OCI-LY7 (cell line): ENCODE results near the gene PIEZO1. TPM values are rescaled to one million over a fixed set of nuclear protein-coding genes. Genes with fewer than 3 reads are reported as not detected.

Experiments used
- BruUV-seq: library from RNA; stranded (reverse); fragments of 400-500 nt; replicated peaks from 2 replicates; lab custom pipeline; 2021; lab: Mats Ljungman, UMichigan
- CTCF ChIA-PET: fragments of 300-600 bp; sonication (Branson Sonifier 250); formaldehyde crosslinking; loops from one replicate; lab custom pipeline; 2022; ENCODE audit warnings: antibody characterized with exemption; ENCODE audit not compliant: unreplicated experiment; lab: Charles Lee
- POLR2A ChIA-PET: fragments of 300-600 bp; sonication (Branson Sonifier 250); formaldehyde crosslinking; loops from one replicate; lab custom pipeline; 2022; ENCODE audit warnings: antibody characterized with exemption; lab: Charles Lee
- DNase-seq: peaks from one replicate; pipeline ENCODE4 v3.0.0-alpha.2; 2015; ENCODE audit warnings: low spot score
- H2AFZ ChIP-seq: fragments of 200-600 bp; sonication (generic), shearing (Covaris generic); 2 replicates; pipeline ENCODE4 v1.6.1; 2014; ENCODE audit warnings: mild to moderate bottlenecking, antibody characterized with exemption, low read length, moderate library complexity
- H3K27ac ChIP-seq: fragments of 200-600 bp; sonication (generic); 2 replicates; pipeline ENCODE4 v1.5.1; 2014; ENCODE audit warnings: mixed run types, low read depth, mild to moderate bottlenecking, moderate library complexity, low read length, inconsistent platforms; ENCODE audit not compliant: poor library complexity, severe bottlenecking
- H3K36me3 ChIP-seq: fragments of 200-600 bp; sonication (generic); 2 replicates; pipeline ENCODE4 v1.6.1; 2014; ENCODE audit warnings: mild to moderate bottlenecking, antibody characterized with exemption, low read length, moderate library complexity, mixed read lengths; ENCODE audit not compliant: insufficient read depth
- H3K4me1 ChIP-seq: fragments of 200-600 bp; sonication (generic); 2 replicates; pipeline ENCODE4 v1.5.1; 2014; ENCODE audit warnings: mild to moderate bottlenecking, low read length; ENCODE audit not compliant: insufficient read depth, poor library complexity, severe bottlenecking
- H3K4me2 ChIP-seq: fragments of 200-600 bp; sonication (generic); 2 replicates; pipeline ENCODE4 v1.6.1; 2014; ENCODE audit warnings: mild to moderate bottlenecking, low read length
- H3K4me3 ChIP-seq: fragments of 200-600 bp; sonication (generic); 2 replicates; pipeline ENCODE4 v1.5.1; 2014; ENCODE audit warnings: mild to moderate bottlenecking, low read depth, low read length; ENCODE audit not compliant: poor library complexity, severe bottlenecking
- H3K79me2 ChIP-seq: fragments of 200-600 bp; sonication (generic); 2 replicates; pipeline ENCODE4 v1.6.1; 2016; ENCODE audit warnings: low read depth, mild to moderate bottlenecking, low read length, moderate library complexity, mixed read lengths; ENCODE audit not compliant: insufficient read depth
- H3K9me2 ChIP-seq: fragments of 200-600 bp; sonication (generic); 2 replicates; pipeline ENCODE4 v1.6.1; 2016; ENCODE audit warnings: mild to moderate bottlenecking, low read length, mixed read lengths; ENCODE audit not compliant: insufficient read depth
- H3K9me3 ChIP-seq: fragments of 200-600 bp; sonication (generic); 2 replicates; pipeline ENCODE4 v1.6.1; 2014; ENCODE audit warnings: mild to moderate bottlenecking, mixed run types, low read length, mixed read lengths
- H4K20me1 ChIP-seq: fragments of 200-600 bp; sonication (generic); 2 replicates; pipeline ENCODE4 v1.6.1; 2014; ENCODE audit warnings: mild to moderate bottlenecking, antibody characterized with exemption, low read length, moderate library complexity, mixed read lengths; ENCODE audit not compliant: insufficient read depth
- EZH2phosphoT487 ChIP-seq: fragments of 200-600 bp; sonication (generic); IDR thresholded peaks from 2 replicates; pipeline ENCODE4 v1.6.1; 2018; ENCODE audit warnings: low read depth, borderline replicate concordance, mild to moderate bottlenecking, mixed run types, antibody characterized with exemption, low read length, moderate library complexity, mixed read lengths
- intact Hi-C: fragments of 100-400 bp; cut with micrococcal nuclease; formaldehyde crosslinking; loops from one replicate; pipeline ENCODE4 v1.10.0; 2022; ENCODE audit not compliant: unreplicated experiment
- total RNA-seq, 2 experiments: library from RNA; depleted of rRNA in 1 of 2; stranded (reverse); fragments of >200 nt in 1 of 2; shearing (Covaris generic) in 1 of 2; gene quantifications; 2 replicates each; pipeline ENCODE4 v1.2.3, GENCODE V29; 2014 to 2022
- TF ChIP-seq, protein P1 (sequence below): fragments of 200-600 bp; sonication (generic); conservative IDR thresholded peaks from 2 replicates; pipeline ENCODE4 v1.5.1; 2014; ENCODE audit warnings: mild to moderate bottlenecking, antibody characterized with exemption, low read length, moderate library complexity, mixed read lengths

The PIEZO1 gene
- total RNA-seq, 2 experiments from 2014 or later, result 144 to 154 TPM

DNA sequence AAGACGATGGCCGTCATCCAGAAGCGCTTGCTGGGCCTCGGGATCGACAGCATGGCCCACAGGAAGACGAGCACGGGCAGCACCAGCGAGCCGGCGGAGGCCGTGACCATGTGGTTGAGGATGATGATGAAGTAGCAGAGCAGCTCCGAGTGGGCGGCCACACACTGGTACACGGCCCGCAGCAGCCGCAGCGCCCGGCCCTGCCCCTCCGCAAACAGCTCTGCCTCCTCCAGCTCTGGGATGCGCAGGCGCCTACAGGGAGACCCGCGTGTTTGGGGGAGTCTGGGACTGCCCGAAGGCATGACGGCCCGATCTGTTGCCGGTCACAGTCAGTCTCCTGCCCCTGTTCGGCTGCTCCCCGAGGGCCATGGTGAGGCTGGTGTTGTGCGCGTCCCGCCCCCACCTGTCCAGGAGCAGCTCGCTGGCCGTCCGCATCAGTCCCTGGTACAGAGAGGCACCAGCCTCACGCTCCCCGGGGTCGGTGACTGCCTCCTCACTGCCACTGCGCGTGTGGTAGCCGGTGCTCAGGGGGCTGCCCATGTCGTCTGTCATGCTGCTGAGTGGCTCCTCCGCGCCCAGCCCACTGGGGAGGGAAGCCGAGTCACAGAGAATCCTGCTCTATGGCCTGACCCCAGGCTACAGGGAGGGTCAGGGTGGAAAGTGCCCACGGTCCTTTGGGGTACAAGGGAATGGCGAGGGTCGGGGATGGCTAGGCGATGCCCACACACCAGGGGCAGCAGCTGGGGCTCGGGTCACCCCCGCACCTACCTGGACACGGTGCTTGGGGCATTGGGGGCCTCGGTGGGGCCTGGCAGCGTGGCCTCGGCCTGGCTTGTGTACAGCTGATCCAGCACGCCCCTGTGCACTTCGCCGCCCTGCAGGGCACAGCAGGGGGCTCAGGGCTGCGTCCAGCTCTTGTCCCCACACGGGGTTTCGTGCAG lies 62.9 kb downstream of the PIEZO1 start:
- Histone ChIP-seq H3K27ac (no peak overlapping the region), H3K4me1 (no peaks in the 10 kb centered on the region), H3K9me3 (no peaks in the 10 kb centered on the region), H3K79me2 (no peaks in the 10 kb centered on the region), H3K9me2 (no peaks in the 10 kb centered on the region), H3K36me3 (peaks cover 88% of the 10 kb centered on the region), H3K4me3 (no peak overlapping the region), H2AFZ (no peak overlapping the region), H4K20me1 (no peaks in the 10 kb centered on the region), H3K4me2 (no peak overlapping the region)
- no TSS peak for BruUV-seq
- DNase-seq, result no peak
- CTCF ChIA-PET, result no interaction called here
- POLR2A ChIA-PET, result no interaction called here
- TF ChIP-seq EZH2phosphoT487, result no peak
- TF ChIP-seq, protein P1, sequence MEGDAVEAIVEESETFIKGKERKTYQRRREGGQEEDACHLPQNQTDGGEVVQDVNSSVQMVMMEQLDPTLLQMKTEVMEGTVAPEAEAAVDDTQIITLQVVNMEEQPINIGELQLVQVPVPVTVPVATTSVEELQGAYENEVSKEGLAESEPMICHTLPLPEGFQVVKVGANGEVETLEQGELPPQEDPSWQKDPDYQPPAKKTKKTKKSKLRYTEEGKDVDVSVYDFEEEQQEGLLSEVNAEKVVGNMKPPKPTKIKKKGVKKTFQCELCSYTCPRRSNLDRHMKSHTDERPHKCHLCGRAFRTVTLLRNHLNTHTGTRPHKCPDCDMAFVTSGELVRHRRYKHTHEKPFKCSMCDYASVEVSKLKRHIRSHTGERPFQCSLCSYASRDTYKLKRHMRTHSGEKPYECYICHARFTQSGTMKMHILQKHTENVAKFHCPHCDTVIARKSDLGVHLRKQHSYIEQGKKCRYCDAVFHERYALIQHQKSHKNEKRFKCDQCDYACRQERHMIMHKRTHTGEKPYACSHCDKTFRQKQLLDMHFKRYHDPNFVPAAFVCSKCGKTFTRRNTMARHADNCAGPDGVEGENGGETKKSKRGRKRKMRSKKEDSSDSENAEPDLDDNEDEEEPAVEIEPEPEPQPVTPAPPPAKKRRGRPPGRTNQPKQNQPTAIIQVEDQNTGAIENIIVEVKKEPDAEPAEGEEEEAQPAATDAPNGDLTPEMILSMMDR, result no peak
- intact Hi-C loops, result no loop called here

DNA sequence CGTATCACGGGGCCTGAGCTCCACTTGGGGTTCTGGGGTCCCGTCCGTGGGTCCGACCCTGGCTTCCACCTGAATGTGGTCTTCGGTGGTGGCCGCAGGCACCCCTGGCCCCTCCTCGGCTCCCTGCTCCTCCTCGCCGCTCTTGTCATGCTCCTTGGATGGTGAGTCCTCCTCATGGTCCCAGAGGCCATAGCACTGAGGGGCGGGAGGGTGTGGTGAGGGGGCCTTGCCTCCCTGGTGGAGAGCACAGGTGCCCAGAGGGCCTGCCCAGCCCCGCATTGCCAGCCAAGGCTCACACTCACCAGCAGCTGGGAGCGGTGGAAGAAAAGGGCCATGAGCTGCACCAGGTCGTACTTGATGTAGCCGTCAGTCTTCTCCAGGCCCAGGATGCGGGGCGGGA lies 63.8 kb downstream of the PIEZO1 start:
- no peaks in the 10 kb centered on the region for H3K4me1 ChIP-seq
- H3K9me2 ChIP-seq, result no peaks in the 10 kb centered on the region
- no peaks in the 10 kb centered on the region for H3K79me2 ChIP-seq
- no peaks in the 10 kb centered on the region for H4K20me1 ChIP-seq
- BruUV-seq, result no TSS peak
- H3K4me3 ChIP-seq, result no peak overlapping the region
- H3K27ac ChIP-seq, result no peak overlapping the region
- no peak overlapping the region for H2AFZ ChIP-seq
- no peaks in the 10 kb centered on the region for H3K9me3 ChIP-seq
- no peak overlapping the region for H3K4me2 ChIP-seq
- DNase-seq, result no peak
- TF ChIP-seq, protein P1, result no peak
- TF ChIP-seq EZH2phosphoT487, result no peak
- ChIA-PET CTCF (no interaction called here), POLR2A (no interaction called here)
- H3K36me3 ChIP-seq, result peaks cover 90% of the 10 kb centered on the region
- intact Hi-C loops, result no loop called here

- ChIA-PET CTCF (no interaction called here), POLR2A (no interaction called here)
- no TSS peak for BruUV-seq
Observed at GRCh38 chr16:88720396-88720970, 64.5 kb downstream of the PIEZO1 start.

More at GRCh38 chr16:88720396-88720970, 64.5 kb downstream of the PIEZO1 start:
- no peak for DNase-seq
- no peaks in the 10 kb centered on the region for H3K9me3 ChIP-seq
- no peak for TF ChIP-seq EZH2phosphoT487
- TF ChIP-seq, protein P1, result no peak
- no peak overlapping the region for H3K4me2 ChIP-seq
- H2AFZ ChIP-seq, result no peak overlapping the region
- intact Hi-C loops, result no loop called here
- H3K27ac ChIP-seq, result no peak overlapping the region
- no peaks in the 10 kb centered on the region for H3K4me1 ChIP-seq
- no peaks in the 10 kb centered on the region for H4K20me1 ChIP-seq
- H3K4me3 ChIP-seq, result no peak overlapping the region
- no peaks in the 10 kb centered on the region for H3K9me2 ChIP-seq
- H3K36me3 ChIP-seq, result peaks cover 95% of the 10 kb centered on the region
- no peaks in the 10 kb centered on the region for H3K79me2 ChIP-seq
